Hepatocyte (in vitro differentiated cells): ENCODE data around the gene PLIN4.

ENCODE experiments used
- EZH2 ChIP-seq: fragments of 200-600 bp; sonication (generic); IDR thresholded peaks from 2 replicates; pipeline ENCODE4 v1.6.1; 2016; ENCODE audit warnings: antibody characterized with exemption, mild to moderate bottlenecking, borderline replicate concordance
- EZH2phosphoT487 ChIP-seq: fragments of 200-600 bp; sonication (generic); IDR thresholded peaks from one replicate; pipeline ENCODE4 v1.6.1; 2018; ENCODE audit warnings: antibody characterized with exemption, mild to moderate bottlenecking, low read depth, moderate library complexity; ENCODE audit not compliant: unreplicated experiment, severe bottlenecking
- TF ChIP-seq, protein P1 (sequence below): fragments of 200-600 bp; sonication (generic); IDR thresholded peaks from 2 replicates; pipeline ENCODE4 v1.5.1; 2016; ENCODE audit warnings: antibody characterized with exemption, mild to moderate bottlenecking; ENCODE audit not compliant: poor library complexity

DNA sequence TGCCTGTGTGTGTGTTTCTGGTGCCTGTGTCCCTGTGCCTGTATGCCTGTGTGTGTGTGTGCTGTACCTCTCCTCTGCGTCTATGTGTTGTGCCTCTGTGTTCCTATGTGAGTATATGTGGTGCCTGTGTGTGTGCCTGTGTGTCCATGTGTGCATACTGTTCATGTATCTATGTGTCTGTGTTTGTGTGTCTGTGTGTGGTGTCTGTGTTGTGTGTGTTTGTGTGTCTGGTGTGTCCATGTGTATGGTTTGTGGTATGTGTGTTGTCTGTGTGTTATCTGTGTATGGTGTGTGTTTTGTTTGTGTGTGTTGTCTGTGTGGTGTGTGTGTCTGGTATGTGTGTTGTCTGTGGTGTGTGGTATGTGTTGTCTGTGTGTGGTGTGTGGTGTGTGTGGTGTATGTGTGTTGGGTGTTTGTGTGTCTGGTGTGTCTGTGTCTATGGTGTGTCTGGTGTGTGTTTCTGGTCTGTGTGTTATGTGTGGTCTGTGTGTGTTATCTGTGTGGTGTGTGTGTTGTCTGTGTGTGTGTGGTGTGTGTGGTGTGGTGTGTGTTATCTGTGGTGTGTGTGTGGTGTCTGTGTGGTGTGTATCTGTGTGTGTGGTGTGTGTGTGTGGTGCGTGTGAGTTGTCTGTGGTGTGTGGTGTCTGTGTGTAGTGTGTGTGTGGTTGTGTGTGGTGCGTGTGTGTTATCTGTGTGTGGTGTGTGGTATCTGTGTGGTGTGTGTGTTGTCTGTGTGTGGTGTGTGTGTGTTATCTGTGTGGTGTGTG is 25.8 kb downstream of the PLIN4 start:
- TF ChIP-seq, protein P1, sequence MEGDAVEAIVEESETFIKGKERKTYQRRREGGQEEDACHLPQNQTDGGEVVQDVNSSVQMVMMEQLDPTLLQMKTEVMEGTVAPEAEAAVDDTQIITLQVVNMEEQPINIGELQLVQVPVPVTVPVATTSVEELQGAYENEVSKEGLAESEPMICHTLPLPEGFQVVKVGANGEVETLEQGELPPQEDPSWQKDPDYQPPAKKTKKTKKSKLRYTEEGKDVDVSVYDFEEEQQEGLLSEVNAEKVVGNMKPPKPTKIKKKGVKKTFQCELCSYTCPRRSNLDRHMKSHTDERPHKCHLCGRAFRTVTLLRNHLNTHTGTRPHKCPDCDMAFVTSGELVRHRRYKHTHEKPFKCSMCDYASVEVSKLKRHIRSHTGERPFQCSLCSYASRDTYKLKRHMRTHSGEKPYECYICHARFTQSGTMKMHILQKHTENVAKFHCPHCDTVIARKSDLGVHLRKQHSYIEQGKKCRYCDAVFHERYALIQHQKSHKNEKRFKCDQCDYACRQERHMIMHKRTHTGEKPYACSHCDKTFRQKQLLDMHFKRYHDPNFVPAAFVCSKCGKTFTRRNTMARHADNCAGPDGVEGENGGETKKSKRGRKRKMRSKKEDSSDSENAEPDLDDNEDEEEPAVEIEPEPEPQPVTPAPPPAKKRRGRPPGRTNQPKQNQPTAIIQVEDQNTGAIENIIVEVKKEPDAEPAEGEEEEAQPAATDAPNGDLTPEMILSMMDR: no peak
- TF ChIP-seq EZH2: no peak
- no peak for TF ChIP-seq EZH2phosphoT487
